GM13976 (cell line): Measurements from ENCODE around the gene NUDT1.

Experiments used
- DNase-seq: peaks from one replicate; pipeline ENCODE4 v3.0.0; 2012; ENCODE audit warnings: low spot score
- in situ Hi-C: fragments of 300-500 bp; cut with MboI; formaldehyde crosslinking; loops from one replicate; pipeline ENCODE4 v1.12.0; 2022; ENCODE audit warnings: low sequenced_read_pairs, mixed read lengths, inconsistent platforms; ENCODE audit not compliant: unreplicated experiment
- TF ChIP-seq, protein P1 (sequence below): IDR thresholded peaks from 2 replicates; pipeline ENCODE4 v1.5.1; 2012; ENCODE audit warnings: borderline replicate concordance, mild to moderate bottlenecking; ENCODE audit not compliant: insufficient read depth; ENCODE audit errors: extremely low read depth, missing control alignments, control extremely low read depth

NUDT1 gene

DNA sequence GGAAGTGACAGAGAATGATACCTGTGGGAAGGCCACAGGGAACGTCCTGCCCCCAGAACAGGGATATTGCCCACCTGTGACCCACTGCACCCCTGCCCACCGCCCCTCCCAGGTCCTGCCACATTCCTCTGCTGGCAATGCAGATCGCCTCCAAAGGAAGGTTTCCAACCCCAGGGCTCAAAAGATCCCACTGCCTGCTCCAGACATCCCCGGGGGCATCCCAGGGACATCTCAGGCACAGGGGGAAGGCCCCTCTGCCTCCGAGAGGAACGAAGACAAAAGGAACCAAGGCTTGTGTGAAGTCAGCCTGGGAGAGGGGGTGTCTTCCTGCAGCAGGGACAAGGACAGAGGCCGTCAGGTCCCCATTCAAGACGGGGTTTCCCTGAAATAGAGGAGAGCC lies 28.5 kb downstream of the NUDT1 start:
- DNase-seq = no peak
- TF ChIP-seq, protein P1, sequence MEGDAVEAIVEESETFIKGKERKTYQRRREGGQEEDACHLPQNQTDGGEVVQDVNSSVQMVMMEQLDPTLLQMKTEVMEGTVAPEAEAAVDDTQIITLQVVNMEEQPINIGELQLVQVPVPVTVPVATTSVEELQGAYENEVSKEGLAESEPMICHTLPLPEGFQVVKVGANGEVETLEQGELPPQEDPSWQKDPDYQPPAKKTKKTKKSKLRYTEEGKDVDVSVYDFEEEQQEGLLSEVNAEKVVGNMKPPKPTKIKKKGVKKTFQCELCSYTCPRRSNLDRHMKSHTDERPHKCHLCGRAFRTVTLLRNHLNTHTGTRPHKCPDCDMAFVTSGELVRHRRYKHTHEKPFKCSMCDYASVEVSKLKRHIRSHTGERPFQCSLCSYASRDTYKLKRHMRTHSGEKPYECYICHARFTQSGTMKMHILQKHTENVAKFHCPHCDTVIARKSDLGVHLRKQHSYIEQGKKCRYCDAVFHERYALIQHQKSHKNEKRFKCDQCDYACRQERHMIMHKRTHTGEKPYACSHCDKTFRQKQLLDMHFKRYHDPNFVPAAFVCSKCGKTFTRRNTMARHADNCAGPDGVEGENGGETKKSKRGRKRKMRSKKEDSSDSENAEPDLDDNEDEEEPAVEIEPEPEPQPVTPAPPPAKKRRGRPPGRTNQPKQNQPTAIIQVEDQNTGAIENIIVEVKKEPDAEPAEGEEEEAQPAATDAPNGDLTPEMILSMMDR = no peak
- in situ Hi-C loops = no loop called here

DNA sequence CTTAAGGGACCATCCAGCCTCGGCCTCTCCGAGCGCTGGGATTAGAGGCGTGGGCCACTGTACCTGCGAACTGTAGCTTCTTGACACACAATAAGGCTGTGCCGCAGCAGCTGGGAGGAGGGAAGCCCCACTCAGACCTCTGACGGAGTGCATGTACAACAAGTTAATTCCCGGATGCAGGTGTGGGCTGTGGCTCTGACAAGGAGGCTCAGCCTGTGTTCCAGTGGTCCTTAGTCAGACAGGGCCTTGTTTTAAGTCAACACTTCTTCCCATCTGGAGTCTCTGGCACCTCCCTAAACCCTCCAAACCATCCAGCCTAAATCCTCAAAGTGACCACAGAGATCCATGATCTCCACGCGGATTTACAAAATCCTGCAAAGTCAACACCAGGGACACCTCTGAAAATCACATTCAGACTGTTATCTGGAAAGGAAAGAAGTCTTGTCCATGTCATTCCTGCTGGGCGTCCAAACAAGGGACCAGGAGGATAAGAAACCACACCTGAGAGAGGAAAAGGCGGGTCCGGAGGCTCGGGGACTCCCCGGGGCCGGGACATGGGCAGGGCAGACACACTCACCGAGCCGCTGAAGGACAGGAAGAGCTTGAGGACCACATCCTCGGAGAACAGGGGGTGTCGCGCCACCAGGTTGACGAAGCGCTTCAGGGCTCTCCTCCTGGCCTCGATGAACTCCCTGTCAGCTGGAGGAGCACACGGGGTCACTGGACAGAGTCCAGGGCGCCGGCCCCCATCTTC lies 29.4 kb downstream of the NUDT1 start:
- in situ Hi-C loops = no loop called here
- no peak for DNase-seq
- TF ChIP-seq, protein P1 = no peak

DNA sequence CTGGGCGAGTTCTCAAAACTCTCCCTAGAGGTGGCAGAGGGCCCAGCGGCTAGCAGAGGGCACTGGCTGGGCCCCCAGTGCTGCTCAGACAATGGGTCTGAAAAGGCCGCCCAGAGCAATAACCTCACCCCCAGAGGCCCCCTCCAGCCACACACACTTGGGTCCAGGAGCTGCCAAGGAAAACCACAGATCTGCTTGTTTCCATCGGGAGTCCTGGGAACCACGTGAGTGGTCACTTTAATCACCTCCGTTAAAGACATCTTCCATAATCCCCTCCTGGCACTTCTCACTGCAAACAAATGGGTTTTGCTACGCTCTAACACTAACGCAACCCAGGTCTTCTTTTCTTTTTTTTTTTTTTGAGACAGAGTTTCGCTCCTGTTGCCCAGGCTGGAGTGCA lies 30.0 kb downstream of the NUDT1 start:
- DNase-seq = no peak
- in situ Hi-C loops = no loop called here
- TF ChIP-seq, protein P1 = no peak

DNA sequence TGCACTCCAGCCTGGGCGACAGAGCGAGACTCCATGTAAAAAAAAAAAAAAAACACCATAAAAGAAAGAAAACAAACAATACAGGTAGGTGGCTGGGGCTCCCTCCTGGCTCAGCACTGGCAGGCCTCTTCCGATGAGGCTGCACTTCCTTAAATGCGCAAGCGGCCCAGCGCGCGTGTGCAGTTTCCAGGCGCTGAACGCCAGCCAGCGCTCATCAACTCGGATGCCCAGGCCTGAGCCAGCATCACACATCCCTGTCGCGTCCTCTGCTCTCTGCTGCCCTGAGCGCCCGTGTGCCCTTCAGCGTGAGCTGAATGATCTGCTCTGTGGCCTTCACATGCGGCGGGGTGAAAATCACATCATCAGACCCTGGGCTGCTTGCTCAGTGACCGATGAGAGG lies 31.8 kb downstream of the NUDT1 start:
- in situ Hi-C loops = no loop called here
- TF ChIP-seq, protein P1 = no peak
- DNase-seq = no peak

DNA sequence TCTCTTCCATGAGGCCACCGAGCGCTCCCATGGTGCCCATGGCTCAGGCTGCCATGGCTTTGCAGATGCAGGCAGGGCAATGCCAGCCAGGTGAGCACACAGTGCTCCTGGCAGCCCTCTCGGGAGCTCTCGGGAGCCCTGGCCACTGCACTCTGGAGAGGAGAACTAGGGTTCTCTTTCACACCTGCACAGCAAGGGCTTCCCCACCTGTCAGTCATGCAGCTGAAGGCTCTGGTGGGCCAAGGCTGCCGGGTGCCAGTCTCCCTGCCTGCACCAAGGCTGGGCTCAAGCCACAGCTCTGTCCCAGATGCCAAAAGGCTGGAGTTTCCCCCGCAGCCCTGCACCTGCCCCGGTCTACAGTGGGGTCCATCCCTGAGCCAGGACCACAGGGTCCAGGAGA lies 32.6 kb downstream of the NUDT1 start:
- TF ChIP-seq, protein P1 = no peak
- in situ Hi-C loops = no loop called here

DNA sequence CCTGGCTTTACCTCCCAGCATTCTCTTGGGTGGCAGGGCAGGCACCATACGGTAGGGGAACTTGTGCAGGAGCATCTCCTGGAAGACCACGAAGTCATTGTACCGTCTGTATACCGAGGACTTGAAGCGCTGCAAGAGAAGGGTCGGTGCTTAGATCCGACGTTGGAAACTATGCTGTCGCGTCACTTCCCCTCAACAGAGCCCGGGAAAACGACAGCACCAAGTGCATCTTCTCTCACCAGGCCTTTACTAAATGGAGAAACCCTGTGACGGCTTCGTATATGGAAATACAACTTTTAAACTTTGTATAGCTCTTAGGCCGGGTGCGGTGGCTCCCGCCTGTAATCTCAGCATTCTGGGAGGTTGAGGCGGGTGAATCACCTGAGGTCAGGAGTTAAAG lies 33.1 kb downstream of the NUDT1 start:
- no peak for DNase-seq
- in situ Hi-C loops = no loop called here
- TF ChIP-seq, protein P1 = no peak

More for the DNA sequence above, 32.6 kb downstream of the NUDT1 start:
- no peak for DNase-seq

DNA sequence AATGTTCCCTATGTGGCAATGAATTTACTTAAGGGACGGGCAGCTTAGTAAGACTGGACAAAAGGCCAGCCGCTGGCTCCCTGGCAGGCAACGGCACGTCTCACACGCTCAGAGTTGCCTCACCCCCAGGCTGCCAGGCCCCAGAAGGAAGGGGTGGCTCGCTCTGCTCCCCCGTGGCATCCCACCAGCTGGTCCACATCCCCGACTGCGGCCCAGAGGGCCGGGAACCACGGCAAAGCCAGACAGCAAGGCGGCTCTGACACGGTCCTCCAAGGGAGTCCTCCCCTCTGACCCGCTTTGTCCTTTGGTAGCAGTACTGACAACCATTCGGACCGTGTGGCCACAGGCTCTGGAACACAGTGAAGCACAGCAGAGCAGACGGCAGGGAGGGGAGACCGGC lies 34.1 kb downstream of the NUDT1 start:
- no peak for DNase-seq
- TF ChIP-seq, protein P1 = no peak
- in situ Hi-C loops = no loop called here
